ENCODE data around the gene APBA1.

APBA1 gene

GRCh38 chr9:69678843-69679538 is 6.8 kb upstream of the APBA1 start:
- Histone ChIP-seq H3K27ac (ENCODE audit: low read length) (no peak overlapping the region), H2AFZ (ENCODE audit: low read depth, low read length) (no peak overlapping the region), H3K27me3 (ENCODE audit: insufficient read depth, low read length, poor library complexity) (no peaks in the 10 kb centered on the region), H3K9me3 (ENCODE audit: insufficient read depth, low read length, severe bottlenecking) (no peaks in the 10 kb centered on the region), H4K20me1 (ENCODE audit: insufficient read depth, low read length) (no peaks in the 10 kb centered on the region), H3K79me2 (ENCODE audit: insufficient read depth, low read length) (no peaks in the 10 kb centered on the region), H3K36me3 (ENCODE audit: insufficient read depth, low read length) (no peaks in the 10 kb centered on the region), H3K9ac (ENCODE audit: low read depth, low read length) (no peak overlapping the region), H3K4me2 (ENCODE audit: insufficient read depth, low read length) (no peak overlapping the region), H3K4me3 (ENCODE audit: low read depth in 1 of 2, low read length in 2 of 2) (no peak overlapping the region), H3K4me1 (ENCODE audit: insufficient read depth, low read length) (no peaks in the 10 kb centered on the region)
- no peak for DNase-seq
- TF ChIP-seq EZH2 (IDR thresholded peaks at IDR 0.05; ENCODE audit: borderline replicate concordance, low read depth, low read length, severe bottlenecking) = no peak
- no peak for TF ChIP-seq CTCF (IDR thresholded peaks at IDR 0.05; ENCODE audit: borderline replicate concordance, extremely low read depth, low read length, poor library complexity, severe bottlenecking)
- no peak for ATAC-seq (ENCODE audit: insufficient read depth, low read depth)

GRCh38 chr9:69677931-69678330 is 5.8 kb upstream of the APBA1 start:
- Histone ChIP-seq H2AFZ (ENCODE audit: low read depth, low read length) (no peak overlapping the region), H3K36me3 (ENCODE audit: insufficient read depth, low read length) (no peaks in the 10 kb centered on the region), H3K27me3 (ENCODE audit: insufficient read depth, low read length, poor library complexity) (no peaks in the 10 kb centered on the region), H3K9me3 (ENCODE audit: insufficient read depth, low read length, severe bottlenecking) (no peaks in the 10 kb centered on the region), H3K4me1 (ENCODE audit: insufficient read depth, low read length) (no peaks in the 10 kb centered on the region), H3K4me2 (ENCODE audit: insufficient read depth, low read length) (no peak overlapping the region), H3K9ac (ENCODE audit: low read depth, low read length) (no peak overlapping the region), H3K27ac (ENCODE audit: low read length) (no peak overlapping the region), H3K79me2 (ENCODE audit: insufficient read depth, low read length) (no peaks in the 10 kb centered on the region), H3K4me3 (ENCODE audit: low read depth in 1 of 2, low read length in 2 of 2) (no peak overlapping the region), H4K20me1 (ENCODE audit: insufficient read depth, low read length) (no peaks in the 10 kb centered on the region)
- TF ChIP-seq EZH2 (IDR thresholded peaks at IDR 0.05; ENCODE audit: borderline replicate concordance, low read depth, low read length, severe bottlenecking) = no peak
- ATAC-seq (ENCODE audit: insufficient read depth, low read depth) = no peak
- no peak for DNase-seq

GRCh38 chr9:69675563-69675962 is 3.4 kb upstream of the APBA1 start:
- H3K36me3 ChIP-seq (ENCODE audit: insufficient read depth, low read length) = no peaks in the 10 kb centered on the region
- H3K4me2 ChIP-seq (ENCODE audit: insufficient read depth, low read length) = no peak overlapping the region
- no peak overlapping the region for H3K27ac ChIP-seq (ENCODE audit: low read length)
- no peak for TF ChIP-seq CTCF (IDR thresholded peaks at IDR 0.05; ENCODE audit: borderline replicate concordance, extremely low read depth, low read length, poor library complexity, severe bottlenecking)
- TF ChIP-seq EZH2 (IDR thresholded peaks at IDR 0.05; ENCODE audit: borderline replicate concordance, low read depth, low read length, severe bottlenecking) = no peak
- no peaks in the 10 kb centered on the region for H3K27me3 ChIP-seq (ENCODE audit: insufficient read depth, low read length, poor library complexity)
- H2AFZ ChIP-seq (ENCODE audit: low read depth, low read length) = no peak overlapping the region
- H3K9me3 ChIP-seq (ENCODE audit: insufficient read depth, low read length, severe bottlenecking) = no peaks in the 10 kb centered on the region
- no peaks in the 10 kb centered on the region for H3K79me2 ChIP-seq (ENCODE audit: insufficient read depth, low read length)
- H4K20me1 ChIP-seq (ENCODE audit: insufficient read depth, low read length) = no peaks in the 10 kb centered on the region
- no peak overlapping the region for H3K9ac ChIP-seq (ENCODE audit: low read depth, low read length)
- ATAC-seq (ENCODE audit: insufficient read depth, low read depth) (no peak), DNase-seq (no peak)
- no peaks in the 10 kb centered on the region for H3K4me1 ChIP-seq (ENCODE audit: insufficient read depth, low read length)
- no peak overlapping the region for H3K4me3 ChIP-seq (ENCODE audit: low read depth in 1 of 2, low read length in 2 of 2)

- TF ChIP-seq EZH2 (IDR thresholded peaks at IDR 0.05; ENCODE audit: borderline replicate concordance, low read depth, low read length, severe bottlenecking) = no peak
- no peak for TF ChIP-seq CTCF (IDR thresholded peaks at IDR 0.05; ENCODE audit: borderline replicate concordance, extremely low read depth, low read length, poor library complexity, severe bottlenecking)
- Histone ChIP-seq H4K20me1 (ENCODE audit: insufficient read depth, low read length) (no peaks in the 10 kb centered on the region), H2AFZ (ENCODE audit: low read depth, low read length) (no peak overlapping the region), H3K27me3 (ENCODE audit: insufficient read depth, low read length, poor library complexity) (no peaks in the 10 kb centered on the region), H3K4me3 (ENCODE audit: low read depth in 1 of 2, low read length in 2 of 2) (no peak overlapping the region), H3K36me3 (ENCODE audit: insufficient read depth, low read length) (no peaks in the 10 kb centered on the region), H3K79me2 (ENCODE audit: insufficient read depth, low read length) (no peaks in the 10 kb centered on the region), H3K27ac (ENCODE audit: low read length) (no peak overlapping the region), H3K4me1 (ENCODE audit: insufficient read depth, low read length) (no peaks in the 10 kb centered on the region), H3K9me3 (ENCODE audit: insufficient read depth, low read length, severe bottlenecking) (no peaks in the 10 kb centered on the region), H3K4me2 (ENCODE audit: insufficient read depth, low read length) (no peak overlapping the region), H3K9ac (ENCODE audit: low read depth, low read length) (no peak overlapping the region)
- ATAC-seq (ENCODE audit: insufficient read depth, low read depth) (no peak), DNase-seq (no peak)
Measured at GRCh38 chr9:69674716-69675438, 2.7 kb upstream of the APBA1 start.
